Measurements from ENCODE around the gene PRR30. TPM values are rescaled to one million over a fixed set of nuclear protein-coding genes. Genes with fewer than 3 reads are reported as not detected.
A peak's percentile ranks its signal among the peaks of the same experiment; 100 is the strongest.

The PRR30 gene
- polyA plus RNA-seq, 1 experiment, result not detected

GRCh38 chr2:27164960-27165763 lies 26.0 kb upstream of the PRR30 start:
- Histone ChIP-seq H3K27me3 (ENCODE audit: control insufficient read depth, insufficient read depth, low read length) (peaks cover 30% of the 10 kb centered on the region), H3K9me3 (ENCODE audit: control insufficient read depth, insufficient read depth, low read length) (no peaks in the 10 kb centered on the region), H3K4me3 (ENCODE audit: low read depth, low read length) (no peak overlapping the region), H3K27ac (ENCODE audit: low read depth, low read length) (no peak overlapping the region)
- TF ChIP-seq, protein P1, sequence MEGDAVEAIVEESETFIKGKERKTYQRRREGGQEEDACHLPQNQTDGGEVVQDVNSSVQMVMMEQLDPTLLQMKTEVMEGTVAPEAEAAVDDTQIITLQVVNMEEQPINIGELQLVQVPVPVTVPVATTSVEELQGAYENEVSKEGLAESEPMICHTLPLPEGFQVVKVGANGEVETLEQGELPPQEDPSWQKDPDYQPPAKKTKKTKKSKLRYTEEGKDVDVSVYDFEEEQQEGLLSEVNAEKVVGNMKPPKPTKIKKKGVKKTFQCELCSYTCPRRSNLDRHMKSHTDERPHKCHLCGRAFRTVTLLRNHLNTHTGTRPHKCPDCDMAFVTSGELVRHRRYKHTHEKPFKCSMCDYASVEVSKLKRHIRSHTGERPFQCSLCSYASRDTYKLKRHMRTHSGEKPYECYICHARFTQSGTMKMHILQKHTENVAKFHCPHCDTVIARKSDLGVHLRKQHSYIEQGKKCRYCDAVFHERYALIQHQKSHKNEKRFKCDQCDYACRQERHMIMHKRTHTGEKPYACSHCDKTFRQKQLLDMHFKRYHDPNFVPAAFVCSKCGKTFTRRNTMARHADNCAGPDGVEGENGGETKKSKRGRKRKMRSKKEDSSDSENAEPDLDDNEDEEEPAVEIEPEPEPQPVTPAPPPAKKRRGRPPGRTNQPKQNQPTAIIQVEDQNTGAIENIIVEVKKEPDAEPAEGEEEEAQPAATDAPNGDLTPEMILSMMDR (IDR thresholded peaks at IDR 0.05; ENCODE audit: low read depth, low read length), result no peak
- ChIA-PET CTCF (interaction anchor here (0.6 to 0.9 kb wide), 2 partner anchors 26 to 167 kb away, joined by 4 read pairs; no protein-coding TSS in a partner anchor), POLR2A (interaction anchor here (0.6 kb wide), 1 partner anchor 82 kb away, joined by 3 read pairs; no protein-coding TSS in a partner anchor)
- DNase-seq (ENCODE audit: low read depth, low spot score), result no peak

GRCh38 chr2:27162151-27163121 lies 23.2 kb upstream of the PRR30 start:
- Histone ChIP-seq H3K27ac (ENCODE audit: low read depth, low read length) (no peak overlapping the region), H3K4me3 (ENCODE audit: low read depth, low read length) (no peak overlapping the region), H3K27me3 (ENCODE audit: control insufficient read depth, insufficient read depth, low read length) (peaks cover 35% of the 10 kb centered on the region), H3K9me3 (ENCODE audit: control insufficient read depth, insufficient read depth, low read length) (no peaks in the 10 kb centered on the region)
- DNase-seq (ENCODE audit: low read depth, low spot score), result peak; percentile 7
- TF ChIP-seq, protein P1 (IDR thresholded peaks at IDR 0.05; ENCODE audit: low read depth, low read length), result no peak
- ChIA-PET POLR2A (no interaction called here), CTCF (no interaction called here)

DNA sequence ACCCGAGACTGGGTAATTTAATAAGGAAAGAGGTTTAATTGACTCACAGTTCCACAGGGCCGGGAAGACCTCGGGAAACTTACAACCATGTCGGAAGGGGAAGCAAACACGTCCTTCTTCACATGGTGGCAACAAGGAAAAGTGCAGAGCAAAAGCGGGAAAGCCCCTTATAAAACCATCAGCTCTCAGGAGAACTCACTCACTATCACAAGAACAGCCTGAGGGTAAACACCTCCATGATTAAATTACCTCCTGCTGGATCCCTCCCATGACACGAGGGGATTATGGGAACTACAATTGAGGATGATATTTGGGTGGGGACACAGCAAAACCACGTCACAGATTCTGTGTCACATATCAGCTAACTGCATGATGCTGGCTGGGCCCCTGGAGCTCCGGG lies 21.0 kb upstream of the PRR30 start:
- ChIA-PET CTCF (interaction anchor here (0.6 to 1.7 kb wide), 3 partner anchors 9 to 37 kb away, joined by 3 to 9 read pairs (median 4); no protein-coding TSS in a partner anchor), POLR2A (no interaction called here)
- H3K9me3 ChIP-seq (ENCODE audit: control insufficient read depth, insufficient read depth, low read length), result no peaks in the 10 kb centered on the region
- H3K27me3 ChIP-seq (ENCODE audit: control insufficient read depth, insufficient read depth, low read length), result peaks cover 26% of the 10 kb centered on the region
- DNase-seq (ENCODE audit: low read depth, low spot score), result no peak
- no peak overlapping the region for H3K27ac ChIP-seq (ENCODE audit: low read depth, low read length)
- H3K4me3 ChIP-seq (ENCODE audit: low read depth, low read length), result no peak overlapping the region
- TF ChIP-seq, protein P1 (IDR thresholded peaks at IDR 0.05; ENCODE audit: low read depth, low read length), result no peak

DNA sequence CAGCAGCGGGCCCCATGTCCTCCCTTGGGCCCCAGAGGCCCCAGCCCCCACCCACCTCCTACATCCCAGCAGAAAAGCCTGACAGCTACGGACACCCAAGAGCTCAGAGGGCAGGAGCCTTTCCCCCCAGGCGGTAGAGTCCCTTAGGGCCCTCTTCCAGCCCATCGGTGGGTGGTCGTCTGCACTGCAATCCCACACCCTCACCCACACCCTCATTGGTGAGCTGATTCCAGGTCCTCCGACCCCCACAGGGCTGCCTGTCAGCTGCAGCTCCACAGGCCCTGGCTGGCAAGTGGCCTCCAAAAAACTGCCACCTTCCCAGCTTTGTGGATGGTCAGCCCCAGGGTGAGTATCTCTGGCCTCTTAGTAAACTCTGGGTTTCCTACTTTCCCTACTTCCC lies 20.1 kb upstream of the PRR30 start:
- Histone ChIP-seq H3K27me3 (ENCODE audit: control insufficient read depth, insufficient read depth, low read length) (peaks cover 22% of the 10 kb centered on the region), H3K9me3 (ENCODE audit: control insufficient read depth, insufficient read depth, low read length) (no peaks in the 10 kb centered on the region), H3K27ac (ENCODE audit: low read depth, low read length) (no peak overlapping the region), H3K4me3 (ENCODE audit: low read depth, low read length) (no peak overlapping the region)
- POLR2A ChIA-PET, result no interaction called here
- no peak for DNase-seq (ENCODE audit: low read depth, low spot score)
- CTCF ChIA-PET, result interaction anchor here (0.5 to 0.9 kb wide), 3 partner anchors 10 to 78 kb away, joined by 3 to 4 read pairs (median 3); no protein-coding TSS in a partner anchor
- TF ChIP-seq, protein P1 (IDR thresholded peaks at IDR 0.05; ENCODE audit: low read depth, low read length), result no peak
